T-helper 2 cell treated with Interferon-gamma antibody and Interleukin-4, amounts not matched to agents 100 ng/mL and 5 ng/mL, for 36 hours (primary cell): ENCODE results near the gene SREK1. TPM values are rescaled to one million over a fixed set of nuclear protein-coding genes. Genes with fewer than 3 reads are reported as not detected.
"Not testable (repeated sequence)": the region's sequence is repeated elsewhere in the genome, so short reads cannot be mapped to it uniquely, and the experiment has no call there.

ENCODE experiments used
- intact Hi-C: fragments of 100-400 bp; cut with micrococcal nuclease; formaldehyde crosslinking; loops from one replicate; pipeline ENCODE4 v1.15.1; 2023
- total RNA-seq: library from RNA; stranded (reverse); gene quantifications from 2 replicates; pipeline ENCODE4 v1.2.3, GENCODE V29; 2022

The SREK1 gene, protein sequence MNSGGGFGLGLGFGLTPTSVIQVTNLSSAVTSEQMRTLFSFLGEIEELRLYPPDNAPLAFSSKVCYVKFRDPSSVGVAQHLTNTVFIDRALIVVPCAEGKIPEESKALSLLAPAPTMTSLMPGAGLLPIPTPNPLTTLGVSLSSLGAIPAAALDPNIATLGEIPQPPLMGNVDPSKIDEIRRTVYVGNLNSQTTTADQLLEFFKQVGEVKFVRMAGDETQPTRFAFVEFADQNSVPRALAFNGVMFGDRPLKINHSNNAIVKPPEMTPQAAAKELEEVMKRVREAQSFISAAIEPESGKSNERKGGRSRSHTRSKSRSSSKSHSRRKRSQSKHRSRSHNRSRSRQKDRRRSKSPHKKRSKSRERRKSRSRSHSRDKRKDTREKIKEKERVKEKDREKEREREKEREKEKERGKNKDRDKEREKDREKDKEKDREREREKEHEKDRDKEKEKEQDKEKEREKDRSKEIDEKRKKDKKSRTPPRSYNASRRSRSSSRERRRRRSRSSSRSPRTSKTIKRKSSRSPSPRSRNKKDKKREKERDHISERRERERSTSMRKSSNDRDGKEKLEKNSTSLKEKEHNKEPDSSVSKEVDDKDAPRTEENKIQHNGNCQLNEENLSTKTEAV
- 68.8 and 75.3 TPM in 2 replicates for total RNA-seq

DNA sequence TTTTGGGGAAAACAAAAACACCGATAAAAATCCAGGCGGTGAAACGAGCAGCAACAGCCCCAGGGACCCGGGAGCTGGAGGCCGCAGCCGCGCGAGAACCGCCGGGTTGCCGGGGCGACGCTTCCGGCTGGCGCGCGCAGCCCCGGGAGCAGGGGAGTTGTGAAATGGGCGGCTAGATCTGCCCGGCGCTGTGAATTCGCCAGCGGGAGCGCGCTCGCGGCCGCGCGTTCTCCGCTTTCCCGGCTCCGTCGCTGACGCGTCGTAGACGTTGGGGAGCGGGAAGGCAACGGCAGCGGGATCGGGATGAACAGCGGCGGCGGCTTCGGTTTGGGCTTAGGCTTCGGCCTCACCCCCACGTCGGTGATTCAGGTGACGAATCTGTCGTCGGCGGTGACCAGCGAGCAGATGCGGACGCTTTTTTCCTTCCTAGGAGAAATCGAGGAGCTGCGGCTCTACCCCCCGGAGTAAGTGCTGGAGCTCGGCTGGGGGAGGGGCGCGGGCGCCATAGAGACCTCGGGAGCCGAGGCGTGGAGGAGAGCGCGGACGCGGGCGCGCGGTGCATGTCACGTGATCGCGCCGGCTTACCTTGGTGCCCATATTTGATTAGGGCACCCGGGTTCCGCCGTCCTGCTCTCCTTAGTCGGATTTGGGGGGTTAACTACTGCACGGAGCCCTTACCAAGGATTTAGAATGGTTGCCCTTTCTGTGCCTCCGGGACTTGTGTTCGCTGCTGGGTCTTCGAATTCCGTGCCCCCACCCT is at the start of gene SREK1:
Gene SREK1 (plus strand): TSS at position 227 of the 760 bp plus-strand sequence. CDS start 77 bp downstream, at position 304.
- intact Hi-C loops = loop anchor here (1.0 to 10.0 kb wide), 7 partner anchors 27 to 1379 kb away; partner anchors contain the start of genes CENPK, CWC27, NLN and PPWD1

- intact Hi-C loops = no loop called here
These were observed 43.2 kb upstream of the SREK1 start for GRCh38 chr5:66100851-66101250.

DNA sequence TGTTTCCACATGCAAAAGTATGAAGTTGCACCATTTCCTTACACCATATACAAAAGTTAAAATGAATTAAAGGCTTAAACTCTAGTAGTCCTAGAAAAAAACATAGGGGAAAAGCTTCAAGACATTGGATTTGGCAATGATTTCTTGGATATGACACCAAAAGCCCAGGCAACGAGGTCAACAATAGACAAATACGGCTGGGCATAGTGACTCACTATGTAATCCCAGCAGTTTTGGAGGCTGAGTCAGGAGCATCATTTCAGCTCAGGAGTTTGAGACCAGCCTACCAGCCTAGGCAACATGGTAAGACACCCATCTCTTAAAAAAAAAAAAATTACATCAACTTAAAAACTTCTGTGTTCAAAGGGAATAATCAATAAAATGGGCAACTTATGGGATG is 30.9 kb upstream of the SREK1 start:
- intact Hi-C loops = no loop called here

DNA sequence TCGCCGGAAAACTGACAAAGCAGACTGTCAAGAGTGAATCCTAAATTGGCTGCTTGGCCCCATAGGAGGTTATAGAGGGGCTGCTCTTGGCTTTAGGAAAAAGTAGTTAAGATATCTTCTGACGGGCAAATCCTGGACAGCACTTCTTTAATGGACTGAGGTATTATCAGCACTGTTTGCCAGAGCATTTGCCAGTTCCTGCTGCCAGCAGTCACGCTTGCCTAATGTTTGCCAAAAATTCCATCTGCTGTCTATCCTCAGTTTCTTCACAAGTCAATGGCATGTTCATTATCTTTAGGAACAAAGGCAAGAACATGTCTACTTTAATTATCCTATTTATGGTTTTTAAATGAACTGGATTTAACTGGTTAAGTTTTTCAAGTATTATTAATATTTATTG is 25.8 kb upstream of the SREK1 start:
- intact Hi-C loops = no loop called here

DNA sequence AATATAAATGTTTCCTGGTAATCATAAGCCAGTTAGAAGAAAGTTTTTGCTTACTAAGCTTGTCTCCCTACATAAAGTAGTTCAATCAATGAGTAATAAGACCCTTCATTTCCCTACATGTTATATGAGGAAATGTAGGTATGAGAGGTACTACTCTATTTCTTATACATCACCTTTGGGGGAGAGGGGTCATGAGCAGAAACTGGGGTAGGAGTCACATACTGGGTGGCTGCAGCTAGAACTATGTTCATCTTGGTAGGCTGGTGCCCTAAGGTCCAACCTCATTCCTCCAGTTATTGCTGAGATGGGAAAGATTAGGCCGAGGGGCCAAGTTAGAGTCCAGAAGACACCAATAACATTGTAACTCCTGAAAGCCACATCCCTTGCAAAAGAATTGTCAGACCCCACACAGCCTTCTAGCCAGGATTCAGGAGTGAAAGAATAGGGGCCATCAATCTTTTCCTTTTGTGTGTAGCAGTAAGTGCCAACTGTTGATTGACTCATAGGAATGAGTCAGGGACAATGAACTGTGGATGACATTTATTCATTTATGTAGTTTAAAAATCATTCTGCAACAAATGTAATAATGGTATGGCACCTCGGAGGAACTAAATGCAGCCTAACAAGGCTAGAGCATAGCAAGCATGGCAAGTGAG is 21.6 kb upstream of the SREK1 start:
- intact Hi-C loops = no loop called here

DNA sequence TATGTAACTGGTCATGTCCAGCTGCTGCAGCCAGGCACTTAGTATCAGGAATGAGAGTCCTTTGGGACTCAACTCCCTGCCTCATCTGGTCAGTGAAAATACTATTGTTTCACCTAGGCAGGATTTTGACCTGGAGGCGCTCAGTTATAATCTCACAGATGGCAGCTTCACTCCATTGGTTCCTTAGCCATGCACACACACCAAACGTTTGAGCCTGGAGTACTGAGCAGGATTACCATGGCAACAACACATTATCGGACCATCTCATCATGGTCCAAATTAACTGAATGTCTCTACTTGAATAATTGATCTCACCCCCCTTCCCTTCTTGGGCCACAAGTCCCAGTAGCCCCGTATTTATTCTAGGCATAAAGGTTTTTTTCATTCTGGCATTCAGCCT is 15.0 kb upstream of the SREK1 start:
- intact Hi-C loops = no loop called here

DNA sequence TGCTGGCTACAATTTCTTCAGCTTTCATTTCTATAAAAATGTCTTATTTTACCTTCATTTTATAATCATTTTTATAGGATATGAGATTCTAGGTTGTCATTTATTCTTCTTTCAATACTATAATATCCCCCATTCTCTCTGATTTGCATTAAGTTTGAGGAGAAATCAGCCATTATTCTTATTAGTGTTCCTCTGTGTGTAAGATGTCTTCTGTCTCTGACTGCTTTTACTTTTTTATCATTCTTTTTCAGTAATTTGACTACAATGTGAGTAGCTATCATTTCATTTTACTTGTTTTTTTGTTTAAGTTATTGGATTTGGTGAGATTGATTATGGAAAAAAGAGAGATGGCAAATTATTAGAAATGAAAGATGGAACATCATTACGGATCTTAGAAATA is 13.6 kb upstream of the SREK1 start:
- intact Hi-C loops = no loop called here

DNA sequence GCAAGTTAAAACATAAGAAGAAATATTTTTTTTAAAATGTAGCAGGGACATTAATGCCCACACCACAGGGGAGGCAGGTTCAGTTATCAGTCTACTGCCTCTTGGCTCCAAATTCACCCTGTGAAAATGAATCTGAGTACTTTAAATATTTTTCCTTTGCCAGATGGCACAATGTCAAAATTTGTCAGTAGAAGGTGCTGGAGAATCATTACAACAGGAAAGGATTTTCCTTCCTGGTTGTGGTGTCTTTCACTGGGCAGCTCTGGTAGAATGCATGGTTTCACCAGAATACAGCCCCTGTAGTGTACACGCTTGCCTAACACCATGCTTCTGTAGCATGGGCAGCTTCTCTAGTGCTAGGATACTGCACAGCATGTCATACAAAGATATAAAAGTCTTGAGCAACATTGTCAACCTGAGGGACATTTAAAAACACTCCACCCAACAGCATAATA is 9.7 kb upstream of the SREK1 start:
- intact Hi-C loops = no loop called here

DNA sequence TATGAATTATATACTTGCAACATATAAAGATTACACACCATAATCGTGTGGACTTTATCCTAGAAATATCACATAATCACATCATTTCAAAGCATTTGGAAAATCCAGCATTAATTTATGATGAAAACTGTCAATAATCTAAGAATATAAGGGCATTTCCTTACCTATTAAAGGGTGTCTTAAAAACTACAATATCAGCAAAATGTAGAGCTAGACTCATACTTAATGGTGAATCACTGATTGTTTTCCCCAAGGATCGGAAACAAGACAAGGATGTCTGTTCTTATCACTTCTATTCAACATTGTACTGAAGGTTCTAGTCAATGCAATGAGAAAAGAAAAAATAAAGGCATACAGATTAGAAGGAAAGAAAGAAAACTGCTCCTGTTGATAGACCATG is 8.0 kb upstream of the SREK1 start:
- intact Hi-C loops = no loop called here

GRCh38 chr5:66136944-66137343 is 7.2 kb upstream of the SREK1 start:
- intact Hi-C loops = not testable (repeated sequence)

DNA sequence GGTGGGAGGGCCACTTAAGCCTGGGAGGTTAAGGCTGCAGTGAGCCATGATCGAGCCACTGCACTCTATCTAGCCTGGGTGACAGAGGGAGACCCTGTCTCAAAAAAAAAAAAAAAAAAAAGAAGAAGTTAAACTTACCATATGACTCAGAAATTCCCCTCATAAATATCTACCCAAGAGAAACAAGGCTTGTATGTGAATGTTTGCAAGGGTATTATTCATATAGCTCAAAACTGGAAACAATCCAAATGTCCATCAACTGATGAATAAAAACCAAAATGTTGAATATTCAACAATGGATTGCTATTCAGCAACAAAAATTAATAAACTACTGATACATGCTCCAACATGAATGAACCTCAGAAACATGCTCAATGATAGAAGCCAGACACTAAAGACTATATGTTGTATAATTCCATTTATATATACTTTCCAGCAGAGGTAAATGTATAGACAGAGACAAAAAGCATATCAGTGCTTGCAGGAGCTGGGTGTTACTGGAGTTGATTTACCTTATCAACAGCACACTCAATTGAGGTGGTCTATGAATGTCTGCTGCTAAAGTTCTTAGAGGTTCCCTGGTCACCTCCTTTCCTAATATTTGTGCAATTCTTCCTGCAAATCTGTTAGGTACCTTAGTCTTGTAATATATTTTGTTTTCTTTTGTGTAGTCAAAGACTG is 5.3 kb upstream of the SREK1 start:
- intact Hi-C loops = no loop called here

DNA sequence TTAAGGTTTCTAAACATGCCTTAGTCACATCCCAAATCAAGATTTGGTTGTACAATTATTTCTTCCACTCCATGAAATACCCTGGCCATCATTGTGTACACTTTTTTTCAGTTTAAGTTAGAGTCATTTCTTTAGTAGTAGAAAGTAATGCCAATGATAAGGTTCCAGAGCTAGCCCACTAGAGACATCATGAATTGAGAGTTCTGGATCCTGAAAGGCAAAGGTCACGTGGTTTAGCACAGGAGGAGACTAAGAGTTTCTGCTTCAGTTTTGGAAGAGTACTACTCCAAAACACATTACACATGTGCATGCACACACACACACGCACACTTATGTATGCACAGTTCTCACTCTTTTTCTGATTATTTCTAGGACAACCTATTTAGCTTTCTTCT is 4.8 kb upstream of the SREK1 start:
- intact Hi-C loops = no loop called here

- intact Hi-C loops = loop anchor here (10.0 kb wide), 2 partner anchors 338 to 1378 kb away; partner anchors contain the start of genes CWC27 and SREK1IP1
These were observed 1.7 kb upstream of the SREK1 start for GRCh38 chr5:66142417-66142816.

DNA sequence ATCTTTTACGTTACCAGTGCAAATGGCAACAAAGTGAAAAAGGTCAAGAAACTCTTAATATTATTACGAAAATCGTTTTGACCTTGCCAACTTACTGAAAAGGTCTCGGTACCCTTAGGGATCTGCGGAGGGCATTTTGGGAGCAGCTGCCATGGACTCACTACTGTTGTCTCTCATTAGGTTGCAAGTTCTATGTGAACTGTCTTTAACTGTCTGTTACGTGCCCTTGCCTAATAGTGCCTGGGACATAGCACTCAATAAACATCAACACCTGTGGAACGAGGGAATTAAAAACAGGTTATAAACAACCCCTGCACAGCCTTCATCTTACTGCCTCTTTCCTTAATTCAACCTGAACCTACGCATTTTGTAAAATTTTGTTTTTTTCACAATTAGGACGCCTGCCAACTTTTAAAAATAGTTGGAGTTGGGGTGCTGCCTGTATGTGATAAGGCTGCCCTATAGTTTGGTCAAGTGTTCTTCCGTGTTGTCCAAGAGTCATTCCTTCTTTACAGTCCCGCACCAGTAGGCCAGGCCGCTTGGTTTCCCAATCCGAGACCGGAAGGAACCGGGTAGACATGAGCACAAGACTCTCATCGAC is 527 bp upstream of the SREK1 start:
- intact Hi-C loops = loop anchor here (1.0 to 10.0 kb wide), 7 partner anchors 28 to 1379 kb away; partner anchors contain the start of genes CENPK, CWC27, NLN and PPWD1

DNA sequence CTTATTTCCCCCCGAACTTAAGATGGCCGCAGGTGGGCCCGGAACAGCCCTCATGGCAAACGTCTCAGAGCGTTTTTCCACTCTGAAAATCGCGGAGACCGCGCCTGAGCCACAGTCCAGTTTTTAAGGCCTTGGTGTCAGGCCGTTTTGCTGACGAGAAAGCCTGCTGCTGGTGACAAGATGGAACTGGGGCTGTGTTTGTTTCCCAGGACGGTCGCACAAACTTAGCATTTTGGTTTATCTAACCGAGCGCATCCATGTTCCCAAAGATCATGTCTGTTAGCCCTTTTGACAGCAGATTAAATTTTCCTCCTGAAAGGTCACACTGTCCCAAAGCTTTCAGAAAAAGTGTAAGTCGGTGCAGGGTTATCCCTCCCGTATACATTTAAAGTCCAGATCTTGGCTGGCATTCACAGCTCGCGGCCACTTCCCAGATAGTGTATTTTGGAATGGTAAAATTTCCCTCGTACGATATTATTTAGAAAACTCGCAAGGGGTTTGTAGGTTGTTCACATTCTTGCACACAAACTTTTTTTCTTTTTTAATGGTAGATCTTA is 812 bp downstream of the SREK1 start:
- intact Hi-C loops = loop anchor here (1.0 to 10.0 kb wide), 7 partner anchors 26 to 1380 kb away; partner anchors contain the start of genes CENPK, CWC27, NLN and PPWD1

DNA sequence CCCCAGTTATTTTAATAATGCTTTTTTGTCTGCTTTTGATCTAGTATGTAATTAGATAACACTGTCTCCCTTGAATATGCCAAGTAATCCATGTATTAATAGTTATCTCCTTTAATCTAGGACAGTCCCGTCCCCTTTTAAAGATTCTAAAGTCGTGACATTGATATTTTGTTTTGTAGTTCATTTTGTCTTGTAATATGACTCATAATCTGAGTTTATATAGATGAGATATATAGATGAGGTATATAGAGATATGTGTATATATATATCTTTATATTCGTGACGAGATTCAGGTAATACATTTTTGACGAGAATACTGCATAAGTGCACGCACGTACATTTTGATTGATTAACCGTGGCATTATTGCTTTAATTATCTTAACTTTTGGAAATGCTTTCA is 1.6 kb downstream of the SREK1 start:
- intact Hi-C loops = loop anchor here (10.0 kb wide), 2 partner anchors 341 to 1381 kb away; partner anchors contain the start of genes CWC27 and SREK1IP1

GRCh38 chr5:66149950-66150349 is 5.8 kb downstream of the SREK1 start:
- intact Hi-C loops = loop anchor here (10.0 kb wide), 2 partner anchors 345 to 1385 kb away; partner anchors contain the start of genes CWC27 and SREK1IP1

DNA sequence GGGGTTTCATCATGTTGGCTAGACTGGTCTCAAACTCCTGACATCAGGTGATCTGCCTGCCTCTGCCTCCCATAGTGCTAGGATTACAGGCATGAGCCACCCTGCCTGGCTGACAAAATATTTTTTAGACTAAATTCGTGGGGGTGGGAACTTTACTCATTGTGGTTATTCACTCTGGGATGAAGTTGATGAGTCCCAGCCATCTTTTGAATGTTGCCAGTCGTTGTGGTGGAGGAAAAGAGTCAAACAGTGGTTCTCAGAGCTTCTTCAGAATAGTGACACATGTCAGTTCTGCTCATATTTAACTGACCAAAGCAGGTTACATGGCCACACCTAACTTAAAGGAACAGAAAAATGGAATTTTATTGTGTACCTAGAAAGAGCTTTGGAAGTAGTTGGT is 6.9 kb downstream of the SREK1 start:
- intact Hi-C loops = no loop called here

DNA sequence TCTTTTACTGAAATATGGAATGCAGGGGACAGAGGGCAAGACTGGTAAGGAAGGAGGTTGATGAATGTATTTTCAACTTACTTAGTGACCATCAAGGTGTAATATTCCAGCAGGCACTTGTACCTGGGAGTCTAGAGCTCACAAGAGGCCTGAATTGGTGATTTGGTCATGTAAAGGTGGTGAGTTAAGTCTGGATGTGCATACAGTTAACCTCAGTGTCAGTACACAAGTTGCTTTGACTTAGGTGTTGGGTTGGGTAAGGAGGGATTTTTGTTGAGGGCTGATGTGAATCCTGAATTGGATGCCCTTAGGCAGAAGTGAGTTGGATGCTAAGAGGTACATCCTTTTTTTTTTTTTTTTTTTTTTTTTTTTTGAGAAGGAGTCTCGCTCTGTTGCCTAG is 7.4 kb downstream of the SREK1 start:
- intact Hi-C loops = no loop called here

DNA sequence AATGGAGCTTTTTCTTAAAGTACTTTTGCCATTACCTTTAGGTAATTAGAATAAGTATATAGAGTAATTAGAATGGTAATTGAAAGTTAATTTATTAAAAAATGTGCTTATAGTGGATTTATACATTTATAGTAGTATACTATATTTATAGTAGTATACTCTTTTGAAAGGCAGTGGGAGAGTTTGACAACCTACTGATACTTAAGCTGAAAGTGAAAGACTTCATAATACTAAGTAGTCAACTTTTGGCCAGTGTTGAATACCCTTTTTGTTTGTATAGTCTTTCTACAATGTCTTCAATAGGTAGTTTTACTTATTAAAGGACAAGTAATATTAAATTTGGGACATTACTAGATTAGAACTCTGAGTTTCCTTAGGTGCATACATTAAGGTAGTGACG is 12.9 kb downstream of the SREK1 start:
- intact Hi-C loops = no loop called here
